Activated naive CD8-positive, alpha-beta T cell treated with anti-CD3 and anti-CD28 coated beads, Interleukin-2, amount 50 U/mL, for 24 hours (primary cell): ENCODE data around the gene PTPRN2.

Experiments used
- ATAC-seq: fragments of 150-1000 bp; cut with Tn5 transposase; one replicate; pipeline ENCODE4 v1.10.0; 2021
- DNase-seq: peaks from one replicate; pipeline ENCODE4 v3.0.0; 2021
- H3K27ac Mint-ChIP-seq: one replicate; pipeline ENCODE4 v1.8.0; 2021; ENCODE audit warnings: mild to moderate bottlenecking, mixed read lengths
- H3K27me3 Mint-ChIP-seq: one replicate; pipeline ENCODE4 v1.8.0; 2021; ENCODE audit warnings: mixed read lengths
- H3K36me3 Mint-ChIP-seq: one replicate; pipeline ENCODE4 v1.8.0; 2021; ENCODE audit warnings: low read depth, mixed read lengths
- H3K4me1 Mint-ChIP-seq: one replicate; pipeline ENCODE4 v1.8.0; 2021; ENCODE audit warnings: mixed read lengths
- H3K4me3 Mint-ChIP-seq: one replicate; pipeline ENCODE4 v1.8.0; 2021; ENCODE audit warnings: mild to moderate bottlenecking, moderate library complexity, mixed read lengths
- H3K9me3 Mint-ChIP-seq: one replicate; pipeline ENCODE4 v1.8.0; 2021; ENCODE audit warnings: mixed read lengths

PTPRN2 gene

DNA sequence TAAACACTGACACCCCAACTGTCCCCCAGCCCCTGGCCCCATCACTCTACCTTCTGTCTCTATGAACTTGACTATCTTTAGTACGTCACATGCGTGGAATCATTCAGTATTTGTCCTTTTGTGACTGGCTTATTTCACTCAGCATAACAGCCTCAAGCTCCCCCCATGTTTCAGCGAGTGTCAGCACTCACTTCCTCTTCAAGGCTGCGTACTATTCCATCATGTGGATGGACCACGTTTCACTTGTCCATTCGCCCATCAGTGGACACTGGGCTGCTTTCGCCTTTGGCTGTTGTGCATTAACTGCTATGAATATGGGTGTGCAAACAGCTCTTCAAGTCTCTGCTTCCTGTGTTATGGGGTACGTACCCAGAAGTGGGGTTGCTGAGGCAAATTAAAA lies 100.7 kb downstream of the PTPRN2 start:
- H3K27ac Mint-ChIP-seq: no peak overlapping the region
- ATAC-seq (no peak), DNase-seq (no peak)
- no peaks in the 10 kb centered on the region for H3K9me3 Mint-ChIP-seq
- no peaks in the 10 kb centered on the region for H3K4me1 Mint-ChIP-seq
- H3K27me3 Mint-ChIP-seq: no peaks in the 10 kb centered on the region
- no peaks in the 10 kb centered on the region for H3K36me3 Mint-ChIP-seq
- no peak overlapping the region for H3K4me3 Mint-ChIP-seq

DNA sequence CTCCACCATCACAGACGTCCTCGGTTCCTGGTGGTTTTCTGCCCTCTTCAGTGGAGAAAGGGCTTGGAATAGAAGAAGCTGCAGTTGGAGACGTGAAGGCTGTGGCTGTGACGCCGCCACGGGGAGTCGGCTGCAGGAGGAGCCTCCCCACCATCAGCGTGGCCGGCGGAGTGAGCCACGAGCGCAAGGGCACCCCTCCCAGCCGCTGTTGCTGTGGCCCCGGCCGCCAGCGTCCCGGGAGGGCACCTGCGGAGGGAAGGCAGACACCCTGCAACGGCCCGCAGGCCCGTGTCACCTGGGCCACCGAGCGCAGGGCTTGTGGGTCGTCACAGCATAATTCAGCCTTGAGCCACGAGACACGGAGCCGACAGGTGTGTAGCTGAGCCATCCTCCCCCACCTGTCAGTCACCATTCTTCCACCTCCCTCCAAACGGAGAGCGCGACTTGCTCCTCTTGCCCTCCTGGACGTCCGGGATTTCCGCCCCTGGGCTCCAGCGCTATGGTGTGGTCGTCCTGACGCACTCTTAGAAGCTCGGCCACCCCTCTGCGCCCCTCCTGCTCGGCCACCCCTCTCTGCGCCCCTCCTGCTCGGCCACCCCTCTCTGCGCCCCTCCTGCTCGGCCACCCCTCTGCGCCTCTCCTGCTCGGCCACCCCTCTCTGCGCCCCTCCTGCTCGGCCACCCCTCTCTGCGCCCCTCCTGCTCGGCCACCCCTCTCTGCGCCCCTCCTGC lies 102.7 kb downstream of the PTPRN2 start:
- no peaks in the 10 kb centered on the region for H3K36me3 Mint-ChIP-seq
- H3K27ac Mint-ChIP-seq: no peak overlapping the region
- DNase-seq (no peak), ATAC-seq (no peak)
- no peaks in the 10 kb centered on the region for H3K4me1 Mint-ChIP-seq
- H3K9me3 Mint-ChIP-seq: no peaks in the 10 kb centered on the region
- H3K27me3 Mint-ChIP-seq: no peaks in the 10 kb centered on the region
- no peak overlapping the region for H3K4me3 Mint-ChIP-seq

- ATAC-seq (no peak), DNase-seq (no peak)
- Mint-ChIP-seq H3K27me3 (no peaks in the 10 kb centered on the region), H3K36me3 (no peaks in the 10 kb centered on the region), H3K27ac (no peak overlapping the region), H3K4me1 (no peaks in the 10 kb centered on the region), H3K9me3 (no peaks in the 10 kb centered on the region), H3K4me3 (no peak overlapping the region)
Measured at GRCh38 chr7:158482480-158482879, 105.1 kb downstream of the PTPRN2 start.

GRCh38 chr7:158479664-158480025 lies 108.0 kb downstream of the PTPRN2 start:
- Mint-ChIP-seq H3K4me1 (no peaks in the 10 kb centered on the region), H3K27ac (no peak overlapping the region), H3K27me3 (no peaks in the 10 kb centered on the region), H3K36me3 (no peaks in the 10 kb centered on the region), H3K4me3 (no peak overlapping the region), H3K9me3 (no peaks in the 10 kb centered on the region)
- ATAC-seq (no peak), DNase-seq (no peak)

GRCh38 chr7:158479021-158479663 lies 108.5 kb downstream of the PTPRN2 start:
- no peak for DNase-seq
- Mint-ChIP-seq H3K27ac (no peak overlapping the region), H3K9me3 (no peaks in the 10 kb centered on the region), H3K4me1 (no peaks in the 10 kb centered on the region), H3K4me3 (no peak overlapping the region), H3K36me3 (no peaks in the 10 kb centered on the region), H3K27me3 (no peaks in the 10 kb centered on the region)
- no peak for ATAC-seq

- H3K4me1 Mint-ChIP-seq: no peaks in the 10 kb centered on the region
Measured at GRCh38 chr7:158477866-158478265, 109.8 kb downstream of the PTPRN2 start.

DNA sequence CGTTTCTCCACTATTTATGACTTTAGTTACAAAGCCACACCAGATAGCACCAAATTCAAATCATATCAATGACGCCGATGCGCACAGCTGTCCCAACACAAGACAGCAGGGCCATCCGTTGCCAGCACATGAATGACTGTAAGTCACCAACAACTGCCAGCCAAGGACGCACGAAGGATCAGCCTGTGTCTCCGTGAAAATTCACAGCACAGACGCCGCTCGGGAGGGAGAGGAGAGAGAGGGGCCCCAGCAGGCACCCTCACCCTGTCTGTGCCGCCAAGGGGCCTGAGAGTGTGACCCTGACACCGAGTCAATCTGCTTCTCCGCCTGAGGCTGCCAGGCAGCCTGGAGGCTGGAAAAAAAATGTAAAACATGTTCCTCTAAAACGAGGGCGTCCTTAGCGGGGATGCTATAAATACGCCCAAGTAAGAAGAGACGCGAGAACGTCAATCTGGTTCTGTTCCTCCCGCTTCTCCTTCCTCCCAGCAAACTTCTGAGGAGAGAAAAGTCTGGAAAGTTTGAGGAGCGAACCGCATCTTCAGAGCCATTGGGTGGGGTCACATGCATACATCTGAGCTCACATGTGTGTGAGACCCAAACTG lies 111.2 kb downstream of the PTPRN2 start:
- Mint-ChIP-seq H3K4me1 (no peaks in the 10 kb centered on the region), H3K27me3 (peaks cover 2% of the 10 kb centered on the region), H3K27ac (no peak overlapping the region), H3K9me3 (no peaks in the 10 kb centered on the region), H3K4me3 (no peak overlapping the region), H3K36me3 (no peaks in the 10 kb centered on the region)
- ATAC-seq (no peak), DNase-seq (no peak)

More at GRCh38 chr7:158477866-158478265, 109.8 kb downstream of the PTPRN2 start:
- no peak overlapping the region for H3K4me3 Mint-ChIP-seq
- H3K9me3 Mint-ChIP-seq: no peaks in the 10 kb centered on the region
- DNase-seq (no peak), ATAC-seq (no peak)
- H3K27ac Mint-ChIP-seq: no peak overlapping the region
- H3K36me3 Mint-ChIP-seq: no peaks in the 10 kb centered on the region
- H3K27me3 Mint-ChIP-seq: peaks cover 2% of the 10 kb centered on the region

DNA sequence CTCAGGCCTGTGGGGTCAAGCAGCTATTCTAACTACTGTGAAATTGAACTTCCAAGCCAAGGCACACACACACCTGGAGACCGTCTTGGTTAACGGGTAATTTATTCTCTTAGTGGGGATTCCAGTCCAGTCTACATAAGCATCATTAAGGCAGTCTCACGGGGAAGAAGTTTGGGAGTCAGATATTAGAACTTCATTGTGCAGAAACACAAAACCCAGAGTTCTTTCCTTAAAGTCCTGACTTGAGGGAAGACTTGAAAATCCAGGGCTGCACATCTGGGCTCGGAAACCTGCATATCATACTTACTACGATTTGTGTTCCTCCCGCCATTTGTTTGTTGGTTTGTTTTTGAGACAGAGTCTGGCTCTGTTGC lies 112.0 kb downstream of the PTPRN2 start:
- H3K27me3 Mint-ChIP-seq: peaks cover 2% of the 10 kb centered on the region
- no peaks in the 10 kb centered on the region for H3K36me3 Mint-ChIP-seq
- H3K4me3 Mint-ChIP-seq: no peak overlapping the region
- ATAC-seq: no peak
- H3K9me3 Mint-ChIP-seq: no peaks in the 10 kb centered on the region
- no peaks in the 10 kb centered on the region for H3K4me1 Mint-ChIP-seq
- H3K27ac Mint-ChIP-seq: no peak overlapping the region
- DNase-seq: no peak

GRCh38 chr7:158475036-158475678 lies 112.5 kb downstream of the PTPRN2 start:
- Mint-ChIP-seq H3K4me3 (no peak overlapping the region), H3K27me3 (peaks cover 2% of the 10 kb centered on the region), H3K4me1 (no peaks in the 10 kb centered on the region), H3K27ac (no peak overlapping the region), H3K36me3 (no peaks in the 10 kb centered on the region), H3K9me3 (no peaks in the 10 kb centered on the region)
- DNase-seq (no peak), ATAC-seq (no peak)

- no peaks in the 10 kb centered on the region for H3K36me3 Mint-ChIP-seq
- H3K4me3 Mint-ChIP-seq: no peak overlapping the region
- no peaks in the 10 kb centered on the region for H3K4me1 Mint-ChIP-seq
- no peak overlapping the region for H3K27ac Mint-ChIP-seq
- no peaks in the 10 kb centered on the region for H3K9me3 Mint-ChIP-seq
- H3K27me3 Mint-ChIP-seq: peaks cover 4% of the 10 kb centered on the region
- ATAC-seq: no peak
- no peak for DNase-seq
Measured at GRCh38 chr7:158474488-158474887, 113.1 kb downstream of the PTPRN2 start.

DNA sequence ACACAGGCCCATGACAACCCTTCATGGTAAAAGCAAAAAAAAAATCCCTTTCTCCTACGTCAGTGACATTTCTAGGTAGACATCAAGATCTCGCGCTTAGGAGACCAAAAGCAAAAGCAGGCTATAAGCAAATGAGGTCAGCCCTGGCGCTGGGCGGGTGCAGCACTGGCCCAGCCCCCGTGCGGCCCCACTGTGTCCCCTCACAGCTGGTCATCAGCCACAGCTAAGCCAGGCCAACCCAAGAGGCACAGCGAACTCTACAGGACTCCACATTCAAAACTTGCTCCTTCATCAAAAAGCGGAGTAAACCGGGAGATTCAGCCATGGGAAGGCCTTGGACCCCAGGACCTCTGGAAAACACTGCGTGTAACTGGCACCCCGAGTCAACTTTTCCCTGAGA lies 113.7 kb downstream of the PTPRN2 start:
- Mint-ChIP-seq H3K36me3 (no peaks in the 10 kb centered on the region), H3K4me1 (no peaks in the 10 kb centered on the region), H3K27ac (no peak overlapping the region), H3K9me3 (no peaks in the 10 kb centered on the region), H3K4me3 (no peak overlapping the region), H3K27me3 (peaks cover 5% of the 10 kb centered on the region)
- no peak for DNase-seq
- ATAC-seq: no peak

DNA sequence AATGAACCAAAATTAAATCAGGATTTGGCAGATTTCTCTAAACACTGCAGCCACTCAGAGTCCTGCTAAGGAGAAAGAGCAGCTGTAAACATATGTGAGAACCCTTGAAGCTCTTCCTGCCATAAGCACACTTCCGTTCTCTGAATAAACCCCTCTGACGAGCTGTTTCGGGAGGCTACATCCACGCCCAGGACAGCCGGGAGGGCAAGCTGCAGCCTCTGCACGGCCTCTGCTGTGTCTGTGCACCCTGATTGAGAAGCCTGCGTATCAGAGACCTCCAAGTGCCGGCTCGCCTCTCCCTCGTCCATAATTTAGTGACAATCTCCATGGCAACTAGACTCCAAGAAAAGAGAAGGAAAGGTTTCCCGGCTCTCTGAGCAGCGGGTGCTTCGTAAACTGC lies 114.4 kb downstream of the PTPRN2 start:
- DNase-seq (no peak), ATAC-seq (no peak)
- no peaks in the 10 kb centered on the region for H3K36me3 Mint-ChIP-seq
- H3K9me3 Mint-ChIP-seq: no peaks in the 10 kb centered on the region
- no peak overlapping the region for H3K27ac Mint-ChIP-seq
- peaks cover 9% of the 10 kb centered on the region for H3K27me3 Mint-ChIP-seq
- H3K4me1 Mint-ChIP-seq: no peaks in the 10 kb centered on the region
- H3K4me3 Mint-ChIP-seq: no peak overlapping the region

DNA sequence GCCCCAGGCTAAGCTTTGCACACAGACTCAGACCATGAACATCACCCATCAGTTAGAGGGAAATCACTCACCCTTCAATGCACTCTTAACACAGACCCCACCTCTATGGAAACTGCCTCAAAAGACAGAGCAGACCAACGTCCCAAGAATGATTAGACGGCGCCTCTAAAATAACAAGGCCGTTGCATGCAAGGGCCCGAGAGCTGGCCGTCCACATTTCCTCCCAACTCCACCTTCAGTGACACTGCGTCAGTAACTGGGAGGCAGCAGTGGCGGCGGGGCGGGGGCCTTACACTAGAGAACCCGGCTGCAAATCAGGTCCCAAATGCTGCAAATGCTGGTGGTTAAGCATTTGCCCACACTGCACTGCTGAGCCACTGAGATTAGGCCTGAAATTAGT lies 115.0 kb downstream of the PTPRN2 start:
- H3K4me1 Mint-ChIP-seq: no peaks in the 10 kb centered on the region
- H3K9me3 Mint-ChIP-seq: no peaks in the 10 kb centered on the region

DNA sequence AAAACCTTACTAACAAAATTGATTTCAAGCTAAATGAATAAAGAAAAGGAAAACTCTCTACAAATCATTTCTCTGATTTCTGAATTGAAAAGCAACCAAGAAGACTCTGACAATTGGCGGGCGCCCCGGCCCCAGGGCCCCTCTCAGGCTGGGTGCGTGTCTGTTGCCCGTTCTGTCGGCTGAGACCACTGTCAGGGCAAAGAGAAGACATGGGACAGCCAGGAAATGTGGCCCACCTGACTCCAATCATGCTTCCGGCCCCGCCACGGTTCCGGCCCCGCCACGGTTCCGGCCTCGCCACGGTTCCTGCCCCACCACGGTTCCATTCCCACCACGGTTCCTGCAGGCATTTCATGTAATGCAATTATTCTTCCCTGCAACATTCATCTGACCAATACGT lies 115.9 kb downstream of the PTPRN2 start:
- Mint-ChIP-seq H3K27ac (no peak overlapping the region), H3K9me3 (no peaks in the 10 kb centered on the region), H3K4me3 (no peak overlapping the region), H3K27me3 (peaks cover 9% of the 10 kb centered on the region), H3K36me3 (no peaks in the 10 kb centered on the region), H3K4me1 (no peaks in the 10 kb centered on the region)
- no peak for ATAC-seq
- DNase-seq: no peak

More for the DNA sequence above, 115.0 kb downstream of the PTPRN2 start:
- ATAC-seq (no peak), DNase-seq (no peak)
- Mint-ChIP-seq H3K27ac (no peak overlapping the region), H3K27me3 (peaks cover 9% of the 10 kb centered on the region), H3K36me3 (no peaks in the 10 kb centered on the region), H3K4me3 (no peak overlapping the region)

GRCh38 chr7:158470336-158470735 lies 117.3 kb downstream of the PTPRN2 start:
- ATAC-seq (no peak), DNase-seq (no peak)
- Mint-ChIP-seq H3K4me3 (no peak overlapping the region), H3K27me3 (peaks cover 9% of the 10 kb centered on the region), H3K4me1 (no peaks in the 10 kb centered on the region), H3K36me3 (no peaks in the 10 kb centered on the region), H3K9me3 (peaks cover 4% of the 10 kb centered on the region), H3K27ac (no peak overlapping the region)
